C4-2B (cell line): ENCODE data around the gene MID1IP1.

Experiments
- CTCF ChIP-seq: fragments of 450-650 bp; conservative IDR thresholded peaks from 2 replicates; pipeline ENCODE4 v1.5.1; 2017; ENCODE audit warnings: mild to moderate bottlenecking
- ZFX ChIP-seq: fragments of 450-650 bp; IDR thresholded peaks from 2 replicates; pipeline ENCODE4 v1.6.1; 2017

GRCh38 chrX:38805432-38806389, 4.5 kb downstream of the MID1IP1 start:
- 0 out of 2 replicates have a peak, but pooled peaks have one; percentile 3 for TF ChIP-seq CTCF
- no peak for TF ChIP-seq ZFX
